ENCODE results near the gene SPAG9. TPM values are rescaled to one million over a fixed set of nuclear protein-coding genes. Genes with fewer than 3 reads are reported as not detected.

The SPAG9 gene
- total RNA-seq, 1 donor from 2014 or later, result 55.4 TPM

DNA sequence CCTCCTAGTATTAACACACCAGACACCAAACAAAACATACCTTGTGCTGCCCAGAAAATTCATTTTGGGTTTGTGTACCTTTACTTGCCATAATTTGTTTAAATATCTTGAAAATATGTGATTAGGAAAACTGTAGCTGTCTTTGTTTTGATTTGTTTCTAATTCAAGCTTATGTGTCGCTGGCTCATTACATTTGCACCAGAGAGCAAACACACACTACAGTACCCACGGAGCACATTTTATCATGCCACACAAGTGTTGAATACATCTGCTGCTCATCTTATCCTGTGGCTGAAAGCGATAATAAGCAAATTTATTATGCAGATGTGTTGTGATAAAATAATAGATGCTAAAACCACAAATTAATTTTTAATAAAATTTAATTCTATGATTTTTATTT, 63.1 kb downstream of the SPAG9 start:
- DNase-seq (ENCODE audit: low spot score, unreplicated experiment), result no peak
- Mint-ChIP-seq H3K36me3 (ENCODE audit: insufficient read depth) (peaks cover 2% of the 10 kb centered on the region), H3K9me3 (ENCODE audit: low read depth) (no peaks in the 10 kb centered on the region), H3K27me3 (no peaks in the 10 kb centered on the region), H3K4me3 (ENCODE audit: low read depth) (no peak overlapping the region), H3K4me1 (ENCODE audit: low read depth) (peaks cover 12% of the 10 kb centered on the region), H3K27ac (peak overlapping the region; percentile 88)
- no peak for TF ChIP-seq CTCF (IDR thresholded peaks at IDR 0.05; ENCODE audit: unreplicated experiment)

DNA sequence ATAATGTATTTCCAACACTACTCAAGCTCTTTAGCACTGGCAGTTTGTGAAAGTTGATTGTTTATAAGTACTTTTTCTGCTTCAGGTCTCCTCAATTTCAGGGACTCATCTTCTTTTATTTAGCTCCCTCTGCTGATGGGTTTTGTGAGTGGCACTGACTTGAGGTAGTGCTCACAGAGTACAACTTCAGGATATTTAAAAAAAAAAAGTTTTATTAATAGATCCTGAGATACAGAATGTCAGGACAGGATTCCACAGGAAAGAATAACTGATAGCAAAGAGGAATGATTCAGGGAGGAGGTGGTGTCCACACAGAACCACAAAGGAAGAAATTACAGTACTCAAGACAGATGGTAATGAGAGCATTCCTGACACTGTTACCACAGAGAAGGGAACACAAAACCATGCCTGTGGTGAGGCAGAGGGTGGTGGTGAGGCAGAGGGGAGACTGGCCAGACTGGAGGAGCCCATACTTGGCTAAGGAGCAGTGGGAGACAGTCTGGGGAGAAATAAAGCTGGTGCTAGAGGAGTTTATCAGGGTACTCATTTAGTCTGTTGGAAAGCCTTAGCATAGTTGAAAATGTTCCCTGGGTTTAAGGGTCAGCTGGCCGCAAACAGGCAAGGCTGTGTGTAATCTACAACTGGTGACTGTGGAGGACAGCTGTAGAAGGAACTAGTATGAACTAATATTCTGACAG, 63.7 kb downstream of the SPAG9 start:
- H3K4me3 Mint-ChIP-seq (ENCODE audit: low read depth), result no peak overlapping the region
- no peaks in the 10 kb centered on the region for H3K27me3 Mint-ChIP-seq
- no peak for DNase-seq (ENCODE audit: low spot score, unreplicated experiment)
- peak; percentile 62 for TF ChIP-seq CTCF (IDR thresholded peaks at IDR 0.05; ENCODE audit: unreplicated experiment)
- no peaks in the 10 kb centered on the region for H3K9me3 Mint-ChIP-seq (ENCODE audit: low read depth)
- peaks cover 12% of the 10 kb centered on the region for H3K4me1 Mint-ChIP-seq (ENCODE audit: low read depth)
- peak overlapping the region; percentile 88 for H3K27ac Mint-ChIP-seq
- no peaks in the 10 kb centered on the region for H3K36me3 Mint-ChIP-seq (ENCODE audit: insufficient read depth)

DNA sequence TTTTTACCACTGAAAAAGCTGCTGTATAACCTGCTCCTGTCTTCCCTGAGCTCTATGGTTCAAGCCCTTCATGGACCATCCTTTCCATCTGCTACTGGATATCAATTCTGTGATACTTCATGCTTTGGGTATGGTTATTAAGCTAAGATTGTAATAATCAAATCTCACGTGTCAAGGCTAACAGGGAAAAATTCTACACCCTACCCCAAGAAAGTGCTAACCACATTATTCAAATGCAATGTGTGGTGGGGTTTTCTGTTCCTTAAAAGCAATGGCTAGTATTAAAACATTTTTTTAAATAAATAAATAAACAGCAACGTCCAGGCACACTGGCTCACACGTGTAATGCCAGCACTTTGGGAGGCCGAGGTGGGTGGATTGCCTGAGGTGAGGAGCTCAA, 65.9 kb downstream of the SPAG9 start:
- Mint-ChIP-seq H3K27ac (no peak overlapping the region), H3K4me3 (ENCODE audit: low read depth) (no peak overlapping the region), H3K9me3 (ENCODE audit: low read depth) (no peaks in the 10 kb centered on the region), H3K4me1 (ENCODE audit: low read depth) (peaks cover 16% of the 10 kb centered on the region), H3K36me3 (ENCODE audit: insufficient read depth) (no peaks in the 10 kb centered on the region), H3K27me3 (no peaks in the 10 kb centered on the region)
- no peak for DNase-seq (ENCODE audit: low spot score, unreplicated experiment)
- TF ChIP-seq CTCF (IDR thresholded peaks at IDR 0.05; ENCODE audit: unreplicated experiment), result no peak

GRCh38 chr17:51052235-51052634, 68.4 kb downstream of the SPAG9 start:
- DNase-seq (ENCODE audit: low spot score, unreplicated experiment), result no peak
- no peak for TF ChIP-seq CTCF (IDR thresholded peaks at IDR 0.05; ENCODE audit: unreplicated experiment)
- no peaks in the 10 kb centered on the region for H3K9me3 Mint-ChIP-seq (ENCODE audit: low read depth)
- no peak overlapping the region for H3K4me3 Mint-ChIP-seq (ENCODE audit: low read depth)
- H3K36me3 Mint-ChIP-seq (ENCODE audit: insufficient read depth), result no peaks in the 10 kb centered on the region
- H3K4me1 Mint-ChIP-seq (ENCODE audit: low read depth), result peaks cover 10% of the 10 kb centered on the region
- H3K27ac Mint-ChIP-seq, result no peak overlapping the region
- no peaks in the 10 kb centered on the region for H3K27me3 Mint-ChIP-seq

- H3K4me1 Mint-ChIP-seq (ENCODE audit: low read depth), result peaks cover 6% of the 10 kb centered on the region
Observed at GRCh38 chr17:51050291-51051033, 70.2 kb downstream of the SPAG9 start.

More at GRCh38 chr17:51050291-51051033, 70.2 kb downstream of the SPAG9 start:
- no peak for DNase-seq (ENCODE audit: low spot score, unreplicated experiment)
- Mint-ChIP-seq H3K27ac (no peak overlapping the region), H3K36me3 (ENCODE audit: insufficient read depth) (no peaks in the 10 kb centered on the region), H3K4me3 (ENCODE audit: low read depth) (no peak overlapping the region), H3K27me3 (no peaks in the 10 kb centered on the region), H3K9me3 (ENCODE audit: low read depth) (no peaks in the 10 kb centered on the region)
- no peak for TF ChIP-seq CTCF (IDR thresholded peaks at IDR 0.05; ENCODE audit: unreplicated experiment)
